Measurements from ENCODE around the gene XIAP.
A peak's percentile ranks its signal among the peaks of the same experiment; 100 is the strongest.
"Not testable (repeated sequence)": the region's sequence is repeated elsewhere in the genome, so short reads cannot be mapped to it uniquely, and the experiment has no call there.

The XIAP gene

GRCh38 chrX:123876177-123876576 lies 16.3 kb downstream of the XIAP start:
- DNase-seq (ENCODE audit: low read depth) = no peak

GRCh38 chrX:123876844-123877243 lies 17.0 kb downstream of the XIAP start:
- no peak for DNase-seq (ENCODE audit: low read depth)

- DNase-seq (ENCODE audit: low read depth) = no peak
Observed at GRCh38 chrX:123878252-123878721, 18.4 kb downstream of the XIAP start.

- DNase-seq (ENCODE audit: low read depth) = no peak
Observed at GRCh38 chrX:123881330-123881729, 21.5 kb downstream of the XIAP start.

GRCh38 chrX:123882391-123882790 lies 22.5 kb downstream of the XIAP start:
- no peak for DNase-seq (ENCODE audit: low read depth)

- DNase-seq (ENCODE audit: low read depth) = no peak
Observed at GRCh38 chrX:123884809-123885408, 25.1 kb downstream of the XIAP start.

- no peak for DNase-seq (ENCODE audit: low read depth)
Observed at GRCh38 chrX:123899701-123900100, 39.8 kb downstream of the XIAP start.

- not testable (repeated sequence) for DNase-seq (ENCODE audit: low read depth)
Observed at GRCh38 chrX:123903261-123903660, 43.4 kb downstream of the XIAP start.

- no peak for DNase-seq (ENCODE audit: low read depth)
Observed at GRCh38 chrX:123905332-123905731, 45.5 kb downstream of the XIAP start.

GRCh38 chrX:123906557-123907316 lies 46.9 kb downstream of the XIAP start:
- DNase-seq (ENCODE audit: low read depth) = no peak

- no peak for DNase-seq (ENCODE audit: low read depth)
Observed at GRCh38 chrX:123909523-123909922, 49.7 kb downstream of the XIAP start.

- DNase-seq (ENCODE audit: low read depth) = no peak
Observed at GRCh38 chrX:123917069-123917468, 57.2 kb downstream of the XIAP start.

- no peak for DNase-seq (ENCODE audit: low read depth)
Observed at GRCh38 chrX:123918106-123918721, 58.4 kb downstream of the XIAP start.

- peak; percentile 22 for DNase-seq (ENCODE audit: low read depth)
Observed at GRCh38 chrX:123920105-123920785, 60.4 kb downstream of the XIAP start.

- DNase-seq (ENCODE audit: low read depth) = no peak
Observed at GRCh38 chrX:123923211-123923610, 63.4 kb downstream of the XIAP start.

- DNase-seq (ENCODE audit: low read depth) = no peak
Observed at GRCh38 chrX:123924186-123924585, 64.3 kb downstream of the XIAP start.

- DNase-seq (ENCODE audit: low read depth) = no peak
Observed at GRCh38 chrX:123927845-123928244, 68.0 kb downstream of the XIAP start.

GRCh38 chrX:123932055-123932454 lies 72.2 kb downstream of the XIAP start:
- DNase-seq (ENCODE audit: low read depth) = not testable (repeated sequence)

- no peak for DNase-seq (ENCODE audit: low read depth)
Observed at GRCh38 chrX:123943074-123943473, 83.2 kb downstream of the XIAP start.

- no peak for DNase-seq (ENCODE audit: low read depth)
Observed at GRCh38 chrX:123943488-123943887, 83.6 kb downstream of the XIAP start.

- no peak for DNase-seq (ENCODE audit: low read depth)
Observed at GRCh38 chrX:123949846-123950245, 90.0 kb downstream of the XIAP start.

GRCh38 chrX:123959281-123960063 lies 99.6 kb downstream of the XIAP start:
- no peak for DNase-seq (ENCODE audit: low read depth)
